ENCODE results near the gene GNPDA2. TPM values are rescaled to one million over a fixed set of nuclear protein-coding genes. Genes with fewer than 3 reads are reported as not detected.

Gene GNPDA2
- total RNA-seq (2021; fragmentation: NEBNext Ultra II Directional; extraction: Animal tissue kit (Norgen Biotek cat#: 25700)) (4.8 and 6.7 TPM in 2 replicates), polyA plus RNA-seq (2011; rRNA removed) (1.4 and 3.0 TPM in 2 replicates), polyA minus RNA-seq (2011; rRNA and poly(A)+ RNA removed) (2.5 and 5.2 TPM in 2 replicates)
- polyA plus RNA-seq (2011; cell fraction: cytosol; rRNA removed), result 2.8 TPM
- 1.3 TPM for polyA plus RNA-seq (2011; cell fraction: nucleus; rRNA removed)
- polyA plus RNA-seq (2012, experiment 1 of 2), result 3.9 to 6.8 TPM (median 4.6 TPM) in 4 replicates
- 0.75 TPM for polyA plus RNA-seq (2012, experiment 2 of 2)
- 4.3 TPM for polyA plus RNA-seq (2013, experiment 1 of 2)
- polyA plus RNA-seq (2013, experiment 2 of 2), result 4.0 TPM
- 1.5 TPM for polyA minus RNA-seq (2011; cell fraction: cytosol; rRNA and poly(A)+ RNA removed)
- polyA minus RNA-seq (2011; cell fraction: nucleus; rRNA and poly(A)+ RNA removed), result 8.4 TPM
- long read RNA-seq, experiment 1, partial matches to known transcripts, result 1 of 6 reads
- long read RNA-seq, experiment 1, other reads (novel, unspliced or antisense), result 3 of 6 reads
- long read RNA-seq, experiment 2, full-length matches to known transcripts, result 2 of 6 reads
- long read RNA-seq, experiment 2, partial matches to known transcripts, result 0 of 6 reads
- long read RNA-seq, experiment 2, other reads (novel, unspliced or antisense), result 4 of 6 reads

GRCh38 chr4:44726038-44726871, at the start of gene GNPDA2:
Gene GNPDA2, minus strand, starts transcription at chr4:44726556. Its CDS starts 4,349 bp downstream, at chr4:44722207.
- H2BK120ac ChIP-seq (replicated peaks; ENCODE audit: low read depth, low read length), result no peak within 1 kb of the TSS
- CTCF ChIA-PET (ENCODE audit: partially characterized antibody), result interaction anchor here (0.7 kb wide), 1 partner anchor 14 kb away, joined by 3 read pairs; no protein-coding TSS in a partner anchor
- POLR2A ChIA-PET (ENCODE audit: partially characterized antibody), result interaction anchor here (0.8 to 2.1 kb wide), 3 partner anchors 9 to 28 kb away, joined by 4 to 8 read pairs (median 4); no protein-coding TSS in a partner anchor
- H2BK12ac ChIP-seq (ENCODE audit: low read depth, low read length), result no peak within 1 kb of the TSS
- DNase-seq (ENCODE audit: low read depth in 1 of 2, low spot score in 2 of 2) (peak; percentile 70 to 85), FAIRE-seq (no peak)
- no peaks in the 10 kb centered on the region for H3K9me3 ChIP-seq (ENCODE audit: insufficient read depth in 2 of 2, low read depth in 1 of 2, low read length in 1 of 2)
- H3K9ac ChIP-seq (replicated peaks in 1 of 4; ENCODE audit: extremely low read depth in 1 of 4, low read depth in 3 of 4, low read length in 3 of 4), result peak within 1 kb of the TSS; percentile 55 to 82 (median 66)
- H4K20me1 ChIP-seq (replicated peaks in 1 of 2; ENCODE audit: control insufficient read depth in 1 of 2, insufficient read depth in 2 of 2, low read length in 2 of 2), result peaks cover 0 to 1% of the 10 kb centered on the region in 2 experiments
- peaks cover 0 to 41% of the 10 kb centered on the region in 2 experiments; a peak in 3 of 4 replicates for H3K79me2 ChIP-seq (ENCODE audit: control insufficient read depth in 1 of 2, insufficient read depth in 2 of 2, low read length in 2 of 2)
- no peak within 1 kb of the TSS for H3K4ac ChIP-seq (replicated peaks; ENCODE audit: insufficient read length, low read depth, low read length)
- H3K23ac ChIP-seq (ENCODE audit: insufficient read length), result no peak within 1 kb of the TSS
- peak within 1 kb of the TSS; percentile 35; the same call in 1 of the 2 replicates for H2BK5ac ChIP-seq (ENCODE audit: low read depth, low read length)
- peak within 1 kb of the TSS; percentile 84 to 91 for H3K4me2 ChIP-seq (ENCODE audit: insufficient read depth in 1 of 2, low read depth in 2 of 2, low read length in 2 of 2)
- peaks cover 7% of the 10 kb centered on the region for H3K23me2 ChIP-seq (ENCODE audit: low read depth, low read length)
- H4K91ac ChIP-seq (replicated peaks; ENCODE audit: insufficient read length, low read length), result no peak within 1 kb of the TSS
- no peak within 1 kb of the TSS for H3K56ac ChIP-seq (replicated peaks; ENCODE audit: insufficient read length, low read depth, low read length)
- peaks cover 1 to 4% (median 4%) of the 10 kb centered on the region in 4 experiments; a peak in 4 of 7 replicates for H3K27me3 ChIP-seq (replicated peaks in 1 of 4; ENCODE audit: control insufficient read depth in 3 of 4, extremely low read depth in 1 of 4, insufficient read depth in 3 of 4, low read length in 3 of 4)
- peak within 1 kb of the TSS; percentile 81 for H3K18ac ChIP-seq (ENCODE audit: extremely low read depth, low read length)
- 0 out of 2 replicates have a peak within 1 kb of the TSS, but pooled peaks have one; percentile 4 for H4K8ac ChIP-seq (ENCODE audit: extremely low read depth, insufficient read depth, low read length)
- no peak within 1 kb of the TSS for H3K27ac ChIP-seq (ENCODE audit: low read depth, low read length)
- no peaks in the 10 kb centered on the region for H3K36me3 ChIP-seq (ENCODE audit: control insufficient read depth in 2 of 4, insufficient read depth in 4 of 4, low read length in 3 of 4)
- H2AFZ ChIP-seq (ENCODE audit: low read length), result peak within 1 kb of the TSS; percentile 95
- H3K14ac ChIP-seq (ENCODE audit: insufficient read length), result no peak within 1 kb of the TSS
- peak within 1 kb of the TSS; percentile 60 to 86 (median 71) for H3K4me3 ChIP-seq (ENCODE audit: extremely low read depth in 1 of 4, insufficient read depth in 2 of 4, low read depth in 3 of 4, low read length in 4 of 4)
- peaks cover 0 to 6% (median 1%) of the 10 kb centered on the region in 4 experiments; a peak in 3 of 7 replicates for H3K4me1 ChIP-seq (replicated peaks in 1 of 4; ENCODE audit: control insufficient read depth in 3 of 4, insufficient read depth in 4 of 4, low read length in 3 of 4)
- no peak within 1 kb of the TSS for H2BK15ac ChIP-seq (ENCODE audit: low read length)
- no peak within 1 kb of the TSS for H2BK20ac ChIP-seq (ENCODE audit: low read length)
- 3% methylated on average over 46 of the region's 65 CpGs; no CpG with 5 or more reads in 1 of the 2 experiments for WGBS, 2 experiments (ENCODE audit: extremely low coverage in 1 of 2, insufficient coverage in 1 of 2, insufficient read length in 1 of 2, insufficient replicate concordance in 2 of 2, low coverage in 1 of 2, low lambda C conversion rate in 2 of 2, missing lambda C conversion rate in 1 of 2)
- no peak within 1 kb of the TSS for H2AK5ac ChIP-seq (ENCODE audit: low read depth, low read length)
- no peak within 1 kb of the TSS for H4K5ac ChIP-seq (ENCODE audit: insufficient read length, low read depth, low read length)
- H3K79me1 ChIP-seq (ENCODE audit: low read depth, low read length), result no peaks in the 10 kb centered on the region
- TF ChIP-seq KDM4A (IDR thresholded peaks at IDR 0.05; ENCODE audit: low read depth, low read length, severe bottlenecking) (no peak), SRF (IDR thresholded peaks at IDR 0.05; ENCODE audit: low read depth, low read length) (no peak), RNF2 (IDR thresholded peaks at IDR 0.05; ENCODE audit: borderline replicate concordance, low read depth, low read length, missing control alignments, poor library complexity, severe bottlenecking) (peak; percentile 35), POLR2AphosphoS5 (IDR thresholded peaks at IDR 0.05; ENCODE audit: low read depth, low read length) (peak; percentile 80), PHF8 (conservative IDR thresholded peaks at IDR 0.05; ENCODE audit: low read depth, low read length) (peak; percentile 49; the same call in 1 of the 2 replicates), MAFK (IDR thresholded peaks at IDR 0.05; ENCODE audit: low read depth, low read length) (no peak), RBBP5 (IDR thresholded peaks at IDR 0.05; ENCODE audit: borderline replicate concordance, low read depth, low read length) (peak; percentile 74)
